HG03457 (cell line): ENCODE results near the gene CHST11.
"Not testable (repeated sequence)": the region's sequence is repeated elsewhere in the genome, so short reads cannot be mapped to it uniquely, and the experiment has no call there.

Source experiments
- ATAC-seq: cut with Tn5 transposase; IDR thresholded peaks from one replicate; pipeline ENCODE4 v1.9.1; 2021; ENCODE audit warnings: moderate number of reproducible peaks; ENCODE audit not compliant: unreplicated experiment

Gene CHST11

DNA sequence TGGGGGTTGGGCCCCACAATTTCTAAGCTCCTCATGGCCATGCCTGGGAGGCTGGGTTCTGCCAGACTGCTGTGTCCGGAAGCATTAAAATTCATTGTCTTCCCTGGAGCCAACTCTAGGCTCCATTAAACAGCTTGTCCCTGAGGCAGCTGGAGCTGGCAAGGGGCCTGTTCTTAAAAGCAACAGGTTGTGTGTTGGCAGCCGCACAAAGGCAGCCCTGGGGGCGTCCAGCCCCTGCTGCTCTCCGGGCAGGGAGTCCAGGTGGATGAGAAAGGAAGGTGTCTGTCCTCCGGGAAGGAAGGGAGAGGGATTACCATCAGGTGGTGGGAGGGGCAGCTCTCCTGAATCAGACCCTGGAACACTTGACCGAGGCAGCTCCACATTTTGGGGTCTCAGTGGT is 98.9 kb downstream of the CHST11 start:
- no peak for ATAC-seq

DNA sequence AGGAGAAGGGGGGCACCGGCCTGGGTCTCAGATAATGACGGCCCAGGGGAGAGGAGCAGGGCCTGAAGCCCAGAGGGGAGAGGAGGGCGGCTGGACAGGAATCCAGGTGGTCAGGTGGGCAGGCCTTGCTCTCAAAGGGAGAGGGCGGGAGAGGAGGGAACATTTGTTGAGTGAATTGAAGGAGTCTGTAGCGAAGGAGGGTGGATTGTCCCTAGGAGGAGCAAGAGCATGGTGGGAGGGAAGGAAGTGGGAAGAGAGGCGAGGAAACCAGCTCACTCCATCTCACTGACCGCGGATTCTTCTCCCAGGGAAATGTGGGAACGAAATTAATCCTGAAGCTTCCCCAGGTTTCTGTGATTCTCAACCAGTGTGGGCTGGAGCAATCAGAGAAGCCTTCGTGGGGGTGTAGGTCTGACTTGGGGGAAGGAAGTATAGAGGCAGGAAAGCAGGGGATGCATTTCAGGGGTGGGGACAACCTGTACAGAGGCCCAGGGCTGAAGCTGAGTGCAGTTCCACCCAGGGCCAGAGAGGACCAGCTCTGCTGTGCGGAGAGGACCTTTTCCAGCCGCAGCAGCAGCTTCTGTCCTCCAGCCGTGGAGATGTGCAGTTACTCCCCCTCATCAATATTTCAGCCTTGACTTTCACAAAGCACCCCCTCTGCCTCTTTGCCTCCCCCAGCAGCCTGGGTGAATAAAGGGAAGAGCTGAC is 100.9 kb downstream of the CHST11 start:
- ATAC-seq, result no peak

DNA sequence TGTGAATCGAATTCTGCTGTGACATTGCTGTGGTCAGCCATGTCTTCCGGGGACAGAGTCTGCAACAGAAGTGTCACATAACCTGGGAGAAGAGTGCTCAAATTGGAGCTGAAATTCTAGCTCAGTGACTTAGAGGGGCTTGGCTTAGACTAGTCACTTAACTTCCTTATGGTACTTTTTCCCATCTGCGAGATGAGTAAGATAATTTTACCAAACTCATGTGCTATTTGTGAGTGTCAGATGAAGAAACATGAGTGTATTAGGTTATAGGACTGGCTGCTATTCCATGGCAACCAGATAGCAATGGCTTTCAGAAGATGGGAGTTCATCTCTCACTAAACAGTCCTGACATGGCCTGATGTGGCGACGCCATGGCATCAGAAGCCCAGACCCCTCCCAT is 104.1 kb downstream of the CHST11 start:
- ATAC-seq, result no peak

DNA sequence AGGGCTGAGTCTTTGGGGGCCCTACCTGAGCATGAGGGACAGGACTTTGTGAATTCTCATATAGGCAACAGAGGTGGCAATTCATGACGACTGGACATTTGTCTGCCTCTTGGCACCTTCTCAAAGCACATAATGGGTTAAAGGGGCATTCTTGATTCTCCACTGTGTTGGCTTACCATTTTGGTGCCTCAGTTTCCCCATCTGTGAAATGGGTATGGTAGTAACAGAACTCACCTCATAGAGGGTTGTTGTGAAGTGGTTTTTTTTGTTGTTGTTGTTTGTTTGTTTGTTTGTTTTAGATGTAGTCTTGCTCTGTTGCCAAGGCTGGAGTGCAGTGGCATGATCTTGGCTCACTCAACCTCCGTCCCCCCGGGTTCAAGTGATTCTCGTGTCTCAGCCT is 106.0 kb downstream of the CHST11 start:
- no peak for ATAC-seq

DNA sequence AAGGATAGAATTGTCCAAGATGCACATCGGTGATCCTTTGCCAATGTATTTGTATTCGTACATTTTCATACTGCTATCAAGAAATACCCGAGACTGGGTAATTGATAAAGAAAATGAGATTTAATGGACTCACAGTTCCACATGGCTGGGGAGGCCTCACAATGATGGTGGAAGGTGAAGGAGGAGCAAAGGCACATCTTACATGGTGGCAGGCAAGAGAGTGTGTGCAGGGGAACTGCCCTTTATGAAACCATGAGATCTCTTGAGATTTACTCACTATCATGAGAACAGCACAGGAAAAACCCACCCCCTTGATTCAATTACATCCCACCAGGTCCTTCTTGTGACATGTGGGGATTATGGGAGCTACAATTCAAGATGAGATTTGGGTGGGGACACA is 107.9 kb downstream of the CHST11 start:
- not testable (repeated sequence) for ATAC-seq

DNA sequence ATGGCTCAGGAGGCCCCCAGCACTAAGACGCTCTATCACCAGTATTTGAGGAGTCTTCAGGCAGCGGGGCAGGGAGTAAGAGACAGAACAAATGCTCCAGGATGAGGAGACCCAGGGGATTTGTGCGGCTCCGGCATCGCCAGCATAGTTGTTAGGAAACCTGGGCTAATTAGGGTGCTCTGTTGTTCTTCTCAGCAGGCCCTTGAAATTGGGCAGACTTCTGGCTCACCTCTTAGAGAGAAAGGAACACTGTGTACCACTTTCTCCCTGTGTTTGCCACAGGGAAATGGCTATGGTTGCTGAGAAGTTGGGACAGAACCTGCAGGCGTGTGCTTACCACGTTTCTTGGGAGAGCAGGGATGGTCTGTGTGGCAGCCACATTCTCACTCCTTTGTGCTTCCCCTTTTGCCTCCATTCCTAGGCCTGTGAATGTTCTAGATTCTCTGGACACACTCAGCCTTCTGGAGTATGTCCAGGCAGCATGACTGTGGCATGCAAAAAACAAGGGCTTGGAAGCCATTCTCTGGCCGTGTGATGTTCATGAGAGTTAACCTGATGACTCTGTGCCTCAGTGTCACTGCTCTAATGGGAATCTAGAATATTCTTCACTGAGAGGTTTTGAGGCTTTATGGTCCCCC is 109.0 kb downstream of the CHST11 start:
- ATAC-seq, result no peak

DNA sequence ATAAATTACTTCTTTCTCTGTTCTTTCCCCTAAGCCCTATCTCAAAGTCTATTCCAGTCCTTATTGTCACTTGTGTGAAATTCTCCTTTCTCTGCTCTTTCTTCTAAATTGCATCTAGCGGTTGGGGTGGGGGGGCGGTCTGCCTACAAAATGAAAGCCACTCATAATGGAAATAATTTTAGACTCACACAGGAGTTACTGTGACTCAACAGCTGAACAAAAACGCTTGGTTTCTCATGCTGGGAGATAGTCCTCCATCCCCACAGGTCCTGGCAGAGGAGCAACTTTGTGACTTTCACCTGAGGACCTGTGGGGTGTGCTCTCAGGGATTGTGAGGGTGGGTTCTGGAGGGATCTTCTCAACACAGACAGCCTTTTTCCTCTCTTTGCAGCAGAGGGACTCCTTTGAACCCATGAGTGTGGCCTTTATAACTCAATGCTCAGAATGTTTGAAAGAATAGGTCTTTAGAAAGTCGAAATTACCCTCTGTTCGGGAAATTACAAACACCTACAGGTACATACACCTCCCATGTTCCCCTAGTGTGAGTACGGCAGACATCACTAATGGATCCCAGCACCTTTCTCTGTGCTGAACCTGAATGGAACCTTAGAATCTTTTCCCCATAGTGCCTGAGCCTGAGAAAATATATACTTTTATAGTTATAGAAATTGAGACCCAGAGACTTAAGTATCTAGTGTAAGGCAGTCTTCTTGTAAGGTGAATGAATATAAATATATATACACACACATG is 109.7 kb downstream of the CHST11 start:
- ATAC-seq, result no peak

DNA sequence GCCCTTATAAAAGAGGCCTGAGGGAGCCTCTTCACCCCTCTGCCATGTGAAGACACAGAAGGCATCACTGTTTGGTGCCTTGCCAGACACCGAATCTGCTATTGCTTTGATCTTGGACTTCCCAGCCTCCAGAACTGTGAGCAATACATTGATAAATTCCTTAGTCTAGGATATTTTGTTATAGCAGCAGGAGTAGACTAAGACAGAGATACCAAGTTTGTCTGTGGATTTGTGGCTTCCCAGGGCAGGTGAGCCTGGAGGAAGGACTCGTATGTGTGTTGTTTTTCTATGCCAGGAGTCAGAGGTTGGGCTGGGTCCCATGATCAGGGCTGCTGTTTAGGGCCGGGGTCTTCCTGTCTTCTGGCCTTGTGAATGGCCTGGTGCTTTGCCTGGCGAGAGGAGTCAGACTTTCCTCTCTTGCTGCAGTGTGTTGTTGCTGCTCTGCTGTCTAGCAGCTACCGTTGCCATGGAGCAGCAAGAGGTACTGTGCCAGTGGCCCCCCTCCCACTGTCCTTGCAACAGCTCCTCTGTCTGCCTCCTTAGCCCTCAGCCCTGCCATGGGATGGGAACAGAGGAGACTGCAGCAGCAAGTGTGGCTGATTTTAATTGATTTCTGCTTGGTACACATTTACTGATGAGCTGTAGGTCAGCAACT is 111.2 kb downstream of the CHST11 start:
- no peak for ATAC-seq

GRCh38 chr12:104568487-104568868 is 111.7 kb downstream of the CHST11 start:
- no peak for ATAC-seq

GRCh38 chr12:104568935-104569334 is 112.2 kb downstream of the CHST11 start:
- no peak for ATAC-seq

GRCh38 chr12:104569346-104570173 is 112.8 kb downstream of the CHST11 start:
- ATAC-seq, result peak; percentile 68

GRCh38 chr12:104570174-104570907 is 113.6 kb downstream of the CHST11 start:
- ATAC-seq, result no peak

DNA sequence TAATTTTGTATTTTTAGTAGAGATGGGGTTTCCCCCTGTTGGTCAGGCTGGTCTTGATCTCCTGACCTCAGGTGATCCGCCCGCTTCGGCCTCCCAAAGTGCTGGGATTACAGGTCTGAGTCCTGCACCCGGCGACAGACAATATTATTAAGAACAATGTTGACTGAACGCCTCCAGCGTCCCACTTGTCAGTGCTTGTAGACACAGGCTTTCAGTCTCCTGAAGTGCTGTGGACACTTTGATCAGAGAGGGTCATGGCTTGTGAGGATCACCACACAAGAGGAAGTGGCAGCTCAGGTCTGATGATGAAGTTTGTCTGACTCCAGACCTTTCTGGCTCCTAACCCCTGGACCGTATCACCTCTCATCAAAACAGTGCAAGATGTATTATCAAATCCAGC is 114.6 kb downstream of the CHST11 start:
- ATAC-seq, result no peak

GRCh38 chr12:104574353-104574752 is 117.6 kb downstream of the CHST11 start:
- not testable (repeated sequence) for ATAC-seq

DNA sequence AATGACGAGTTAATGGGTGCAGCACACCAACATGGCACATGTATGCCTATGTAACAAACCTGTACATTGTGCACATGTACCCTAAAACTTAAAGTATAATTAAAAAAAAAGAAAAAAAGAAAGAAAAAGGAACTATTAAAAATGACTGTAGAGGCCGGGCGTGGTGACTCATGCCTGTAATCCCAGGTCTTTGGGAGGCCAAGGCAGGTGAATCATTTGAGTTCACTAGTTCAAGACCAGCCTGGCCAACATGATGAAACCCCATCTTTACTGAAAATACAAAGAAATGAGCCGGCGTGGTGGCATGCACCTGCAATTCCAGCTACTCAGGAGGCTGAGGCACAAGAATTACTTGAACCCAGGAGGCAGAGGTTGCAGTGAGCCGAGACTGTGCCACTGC is 118.0 kb downstream of the CHST11 start:
- not testable (repeated sequence) for ATAC-seq

- ATAC-seq, result no peak
Observed at GRCh38 chr12:104575442-104576186, 118.9 kb downstream of the CHST11 start.

GRCh38 chr12:104576187-104576778 is 119.5 kb downstream of the CHST11 start:
- ATAC-seq, result no peak

- ATAC-seq, result no peak
Observed at GRCh38 chr12:104576980-104577580, 120.3 kb downstream of the CHST11 start.
